HS-27A (cell line): ENCODE measurements around the gene MYBBP1A.

Experiments used
- DNase-seq: peaks from one replicate; pipeline ENCODE4 v3.0.0-alpha.2; 2012; ENCODE audit warnings: low read depth, missing footprints

MYBBP1A gene

GRCh38 chr17:4548061-4548461 is 7.1 kb downstream of the MYBBP1A start:
- DNase-seq = no peak

GRCh38 chr17:4547118-4547906 is 7.9 kb downstream of the MYBBP1A start:
- no peak for DNase-seq

GRCh38 chr17:4545217-4545951 is 9.8 kb downstream of the MYBBP1A start:
- DNase-seq = no peak

GRCh38 chr17:4544951-4545216 is 10.3 kb downstream of the MYBBP1A start:
- DNase-seq = no peak

GRCh38 chr17:4544135-4544950 is 10.8 kb downstream of the MYBBP1A start:
- no peak for DNase-seq

- no peak for DNase-seq
Measured at GRCh38 chr17:4543557-4544026, 11.6 kb downstream of the MYBBP1A start.

GRCh38 chr17:4542726-4543191 is 12.4 kb downstream of the MYBBP1A start:
- DNase-seq = no peak

- DNase-seq = no peak
Measured at GRCh38 chr17:4542003-4542725, 13.0 kb downstream of the MYBBP1A start.

- DNase-seq = no peak
Measured at GRCh38 chr17:4541328-4542002, 13.7 kb downstream of the MYBBP1A start.

GRCh38 chr17:4540687-4541327 is 14.4 kb downstream of the MYBBP1A start:
- DNase-seq = no peak

GRCh38 chr17:4540224-4540651 is 14.9 kb downstream of the MYBBP1A start:
- DNase-seq = no peak

GRCh38 chr17:4539576-4540223 is 15.5 kb downstream of the MYBBP1A start:
- no peak for DNase-seq

GRCh38 chr17:4539025-4539424 is 16.2 kb downstream of the MYBBP1A start:
- no peak for DNase-seq

GRCh38 chr17:4538236-4539002 is 16.8 kb downstream of the MYBBP1A start:
- no peak for DNase-seq

- no peak for DNase-seq
Measured at GRCh38 chr17:4537451-4538235, 17.5 kb downstream of the MYBBP1A start.

- no peak for DNase-seq
Measured at GRCh38 chr17:4536742-4537411, 18.3 kb downstream of the MYBBP1A start.

- DNase-seq = no peak
Measured at GRCh38 chr17:4536259-4536741, 18.9 kb downstream of the MYBBP1A start.
